Measurements from ENCODE around the gene SETD3.

SETD3 gene

DNA sequence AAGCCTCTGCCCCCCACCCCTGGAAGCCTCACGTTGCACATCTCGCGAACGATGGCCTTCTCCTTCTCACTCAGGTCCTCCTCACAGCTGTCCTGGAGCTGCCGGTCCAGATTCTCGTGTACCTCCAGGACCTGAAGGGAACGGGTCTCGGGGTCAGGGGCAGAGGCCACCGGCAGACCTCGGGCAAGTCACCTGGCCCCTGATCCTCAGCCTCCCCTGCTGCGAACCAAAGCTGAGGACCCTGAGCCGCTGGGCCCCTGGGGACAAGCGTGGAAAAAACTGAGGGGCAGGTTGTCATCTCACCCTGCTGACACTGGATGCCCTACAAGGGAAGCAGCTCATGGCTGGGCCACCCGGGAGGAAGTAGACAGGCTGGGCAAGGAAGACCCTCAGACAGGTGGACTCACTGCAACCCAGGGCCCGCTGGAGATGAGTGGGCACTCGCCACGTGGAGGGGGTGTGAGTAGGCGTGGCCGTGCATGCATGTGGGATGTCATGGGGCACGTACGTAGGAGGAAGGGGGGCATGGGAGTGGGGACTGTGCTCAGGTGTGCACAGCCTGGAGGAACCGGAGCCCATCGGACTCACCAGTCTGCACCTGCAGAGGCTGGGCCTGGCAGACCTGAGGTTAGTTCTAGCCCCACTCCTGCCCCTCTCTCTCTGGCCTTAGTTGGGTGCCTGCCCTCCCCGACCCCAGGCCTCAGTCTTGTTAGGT, 35.7 kb upstream of the SETD3 start:
- no peak for DNase-seq

DNA sequence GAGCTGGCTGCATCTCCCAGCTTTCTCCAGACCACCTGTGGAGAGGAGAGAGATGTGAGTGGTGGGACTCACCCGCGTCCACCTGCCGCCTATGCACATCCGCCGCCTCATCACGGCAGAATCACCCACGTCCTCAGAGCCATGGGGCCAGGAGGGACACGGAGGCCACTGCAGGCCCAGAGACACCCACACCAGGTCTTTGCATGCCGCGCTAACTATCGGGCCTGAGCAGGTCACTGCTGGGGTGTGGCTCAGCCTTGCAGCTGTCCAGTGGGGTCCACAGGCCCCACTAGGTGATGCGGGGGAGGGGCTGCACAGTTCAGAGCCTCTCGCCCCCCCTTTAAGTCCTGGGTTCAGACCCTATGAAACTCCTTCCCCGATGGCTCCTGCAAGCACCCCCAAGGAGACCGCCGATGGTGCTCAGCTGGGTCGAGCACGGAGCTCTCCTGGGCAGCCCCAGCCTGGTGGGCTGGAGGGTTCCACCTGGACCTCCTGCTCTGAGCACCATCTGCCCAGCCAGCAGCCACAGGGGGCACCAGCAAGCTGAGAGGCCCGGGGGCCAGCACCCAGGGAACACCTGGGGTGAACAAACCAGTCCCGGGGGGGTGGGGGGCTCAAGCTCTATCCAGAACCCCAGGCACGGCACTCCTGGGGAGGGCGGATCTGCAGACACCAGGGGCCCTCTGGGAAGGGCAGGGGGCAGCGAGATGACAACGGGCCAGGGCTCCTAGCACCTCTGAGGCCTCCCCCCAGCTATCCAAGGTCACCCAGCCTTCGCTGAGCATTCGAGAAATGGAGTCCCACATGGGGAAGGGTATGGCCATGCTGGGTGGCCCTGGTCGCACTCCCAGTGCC, 34.9 kb upstream of the SETD3 start:
- no peak for DNase-seq

DNA sequence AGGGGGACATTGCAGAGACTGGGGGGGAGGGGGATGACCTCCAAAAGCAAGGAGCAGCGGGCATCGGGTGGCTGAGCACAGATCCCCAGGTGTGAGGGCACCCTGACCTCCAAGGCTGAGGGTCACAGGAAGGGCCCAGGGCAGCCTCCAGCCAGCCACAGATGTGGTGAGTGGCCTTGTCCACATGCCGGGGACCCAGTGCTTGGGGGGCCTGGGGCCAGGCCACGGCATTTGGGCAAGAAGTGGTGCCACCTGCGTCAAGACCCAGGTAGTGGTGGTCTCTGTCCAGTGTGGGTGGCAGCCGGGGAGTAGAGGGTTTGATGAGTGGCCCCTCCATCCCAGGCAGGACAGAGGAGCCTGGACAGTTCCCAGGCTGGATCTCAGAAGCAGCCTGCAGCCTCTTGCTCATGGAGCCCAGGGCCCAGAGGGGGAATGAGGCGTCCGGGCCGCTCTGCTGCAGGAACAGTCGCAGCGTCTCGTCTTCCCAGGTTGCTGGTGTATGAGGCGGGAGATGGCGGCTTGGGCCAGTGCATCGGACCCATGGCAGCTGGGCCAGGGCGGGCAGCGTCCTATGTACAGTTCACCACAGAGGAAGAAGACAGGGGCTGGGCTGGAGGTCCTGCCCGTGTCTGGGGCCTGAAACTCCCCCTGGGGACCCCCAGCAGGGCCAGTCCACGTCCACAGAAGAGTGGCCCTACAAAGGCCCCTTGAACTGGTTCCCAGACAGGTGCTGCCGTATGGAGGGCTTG, 34.1 kb upstream of the SETD3 start:
- DNase-seq: no peak

DNA sequence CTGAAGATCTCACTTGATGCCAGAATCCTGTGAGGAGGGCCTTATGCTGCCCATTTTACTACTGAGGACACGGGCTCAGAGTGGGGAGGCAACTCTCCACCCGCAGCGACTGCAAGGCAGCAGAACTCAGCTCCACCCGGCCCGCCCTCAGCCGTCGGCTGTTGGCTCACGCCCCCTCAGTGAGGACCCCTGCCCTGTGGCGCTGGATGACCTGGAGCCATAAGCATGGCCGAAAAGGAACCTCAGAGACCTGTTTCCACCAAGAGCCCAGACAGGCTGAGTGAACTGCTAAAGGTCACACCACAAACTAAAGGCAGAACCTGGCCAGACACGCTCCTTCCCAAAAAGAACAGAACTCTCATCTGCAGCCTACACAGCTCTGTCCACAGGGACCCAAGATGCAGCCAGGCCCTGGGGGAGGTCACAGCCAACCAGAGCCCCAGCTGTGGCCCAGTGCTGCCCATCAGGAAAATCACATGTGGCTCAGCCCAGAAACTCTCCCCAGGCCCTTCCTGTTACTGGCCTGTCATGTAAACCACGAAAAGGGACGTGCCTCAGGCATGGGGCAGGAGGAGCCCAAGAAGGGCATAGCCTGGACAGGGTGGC, 33.4 kb upstream of the SETD3 start:
- no peak for DNase-seq

DNA sequence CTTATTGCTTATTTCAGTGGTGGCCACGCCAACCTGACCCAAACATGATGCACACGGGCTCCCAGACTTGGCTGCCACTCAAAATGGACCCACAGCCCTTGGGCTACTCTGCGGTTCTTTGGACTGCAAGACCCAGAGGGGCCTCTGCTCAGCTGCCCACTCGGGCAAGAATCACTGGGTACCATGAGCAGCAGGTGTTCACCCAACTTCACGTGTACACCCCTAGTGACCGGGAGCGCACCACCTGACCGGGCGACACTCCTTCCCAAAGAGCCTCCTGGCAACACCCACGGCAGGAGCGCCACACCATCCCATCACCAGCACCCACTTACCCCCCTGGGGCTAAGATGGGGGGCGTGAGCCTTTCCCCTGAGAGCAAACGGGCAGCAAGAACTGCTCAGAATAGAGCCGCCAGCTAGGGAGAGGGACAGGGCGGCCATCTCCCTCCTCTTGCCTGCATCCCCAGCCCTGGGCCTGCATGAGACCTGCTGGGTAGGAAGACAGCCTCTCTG, 32.6 kb upstream of the SETD3 start:
- DNase-seq: no peak

DNA sequence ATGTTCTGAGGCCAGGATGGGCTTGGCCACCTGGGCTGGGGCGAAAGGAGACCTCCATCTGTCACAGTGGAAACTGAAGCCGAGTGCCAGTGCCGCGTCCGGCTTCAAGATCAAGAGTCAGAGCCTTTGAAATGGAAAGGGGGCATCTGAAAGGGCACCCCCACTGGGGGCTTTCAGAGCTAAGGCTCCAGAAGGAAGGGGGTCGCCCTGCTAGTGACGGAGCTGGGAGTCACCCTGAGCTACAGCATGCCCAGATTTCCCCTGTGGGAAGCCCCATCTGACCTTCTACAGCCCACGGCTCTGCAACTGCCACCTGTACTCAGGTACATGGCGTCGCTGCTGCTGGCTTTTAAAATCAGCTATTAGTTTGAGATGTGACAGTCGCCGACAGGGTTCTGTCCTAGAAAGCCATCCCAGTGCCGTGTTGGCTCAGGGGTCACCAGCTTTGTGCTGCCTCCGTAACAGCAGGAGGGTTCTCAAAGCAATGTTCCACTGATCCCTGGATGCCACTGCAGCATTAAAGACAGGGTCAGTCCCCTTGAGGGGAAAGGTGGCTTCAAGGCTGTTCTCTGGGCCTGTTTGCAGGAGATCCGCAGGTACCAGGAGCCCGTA, 32.0 kb upstream of the SETD3 start:
- DNase-seq: no peak

DNA sequence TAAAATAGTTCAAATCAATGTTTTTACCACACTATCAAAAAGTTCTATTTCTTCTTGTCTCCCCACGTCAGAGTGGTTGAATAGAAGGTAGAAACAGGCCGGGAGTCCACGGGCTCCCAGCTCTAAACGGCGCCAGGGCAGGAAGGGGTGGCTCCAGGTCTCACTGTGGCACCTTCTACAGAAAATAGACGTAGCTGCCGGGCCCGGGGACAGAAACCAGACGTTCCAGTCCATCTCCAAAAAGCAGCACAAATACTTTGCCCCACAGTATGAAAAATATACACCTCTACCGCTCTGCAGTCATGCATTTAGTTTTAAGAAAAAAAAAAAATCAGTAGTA, 31.4 kb upstream of the SETD3 start:
- DNase-seq: no peak

DNA sequence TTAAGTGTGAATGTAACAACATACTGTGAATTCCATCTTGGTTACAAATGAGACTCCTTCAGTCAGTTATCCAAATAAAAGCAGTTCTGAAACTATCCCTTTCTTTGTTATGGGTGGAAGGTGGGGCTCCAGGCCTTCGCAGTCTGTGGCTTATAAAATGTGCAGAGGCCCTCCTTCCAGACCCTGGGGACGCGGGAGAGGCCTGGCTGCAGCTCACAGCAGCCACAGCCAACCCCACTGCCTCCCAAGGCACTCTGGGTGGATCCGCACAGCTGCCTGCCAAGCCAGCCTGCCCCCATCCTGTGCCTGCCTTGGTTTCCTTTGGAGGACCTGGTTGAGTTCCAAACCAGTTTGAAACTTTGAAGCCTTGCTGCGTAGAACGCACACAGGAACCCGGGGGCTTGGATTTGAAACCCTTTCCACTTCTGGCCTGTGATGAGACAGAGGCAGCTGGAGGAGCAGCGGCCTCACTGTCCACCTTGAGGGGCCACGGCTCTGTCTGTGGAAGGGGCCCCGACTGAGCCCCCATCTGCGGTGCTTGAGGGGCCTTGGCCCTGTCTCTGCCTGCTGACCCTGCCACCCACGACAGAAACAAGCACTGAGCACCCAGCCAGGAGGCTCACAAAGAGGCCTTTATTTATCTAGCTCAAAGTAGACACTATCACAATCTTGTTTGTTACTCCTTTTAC, 30.9 kb upstream of the SETD3 start:
- no peak for DNase-seq

DNA sequence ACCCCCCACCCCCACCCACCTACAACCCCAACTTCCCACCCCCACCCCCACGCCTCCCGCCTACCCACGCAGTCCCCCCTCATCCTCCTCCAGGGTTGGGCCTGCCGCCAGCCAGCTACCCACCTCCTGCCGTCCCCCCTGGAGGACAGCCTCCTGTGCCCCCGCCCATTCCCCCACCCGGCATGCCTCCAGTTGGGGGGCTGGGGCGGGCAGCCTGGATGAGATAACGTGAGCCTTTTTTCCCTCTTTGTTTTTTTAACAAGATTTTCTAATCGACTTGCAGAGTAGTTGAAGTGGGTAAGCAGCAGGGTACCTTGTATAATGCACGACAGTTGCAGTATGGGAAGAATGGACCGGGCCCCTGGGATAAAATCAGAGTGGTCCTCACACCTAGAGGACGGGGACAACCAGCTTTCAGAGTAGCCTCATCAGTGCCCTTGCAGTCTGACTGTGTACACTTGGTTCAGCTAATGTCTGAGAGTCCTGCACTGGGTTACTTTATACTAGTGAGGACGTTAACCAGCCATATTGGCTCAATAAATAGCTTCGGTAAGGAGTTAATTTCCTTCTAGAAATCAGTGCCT, 30.0 kb upstream of the SETD3 start:
- DNase-seq: no peak

DNA sequence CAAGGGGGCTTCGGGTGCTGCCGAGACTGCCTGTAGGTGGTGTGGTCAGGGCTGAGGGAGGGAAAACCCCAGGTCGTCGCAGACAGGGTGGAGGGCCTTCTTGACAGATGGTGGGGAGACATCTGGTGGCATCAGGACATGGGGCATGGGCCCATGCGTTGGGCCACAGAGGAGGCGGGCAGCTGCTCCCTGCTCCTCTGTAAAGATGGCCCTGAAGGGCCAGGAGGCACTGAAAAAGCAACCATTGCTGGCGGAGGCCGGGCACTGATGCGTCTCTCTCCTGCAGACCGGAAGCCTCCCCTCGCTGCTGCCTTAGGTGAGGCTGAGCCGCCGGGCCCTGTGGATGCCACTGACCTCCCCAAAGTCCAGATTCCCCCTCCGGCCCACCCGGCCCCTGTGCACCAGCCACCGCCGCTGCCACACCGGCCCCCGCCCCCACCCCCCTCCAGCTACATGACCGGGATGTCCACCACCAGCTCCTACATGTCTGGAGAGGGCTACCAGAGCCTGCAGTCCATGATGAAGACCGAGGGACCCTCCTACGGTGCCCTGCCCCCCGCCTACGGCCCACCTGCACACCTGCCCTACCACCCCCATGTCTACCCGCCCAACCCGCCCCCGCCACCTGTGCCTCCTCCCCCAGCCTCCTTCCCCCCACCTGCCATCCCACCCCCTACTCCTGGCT, 29.4 kb upstream of the SETD3 start:
- no peak for DNase-seq

DNA sequence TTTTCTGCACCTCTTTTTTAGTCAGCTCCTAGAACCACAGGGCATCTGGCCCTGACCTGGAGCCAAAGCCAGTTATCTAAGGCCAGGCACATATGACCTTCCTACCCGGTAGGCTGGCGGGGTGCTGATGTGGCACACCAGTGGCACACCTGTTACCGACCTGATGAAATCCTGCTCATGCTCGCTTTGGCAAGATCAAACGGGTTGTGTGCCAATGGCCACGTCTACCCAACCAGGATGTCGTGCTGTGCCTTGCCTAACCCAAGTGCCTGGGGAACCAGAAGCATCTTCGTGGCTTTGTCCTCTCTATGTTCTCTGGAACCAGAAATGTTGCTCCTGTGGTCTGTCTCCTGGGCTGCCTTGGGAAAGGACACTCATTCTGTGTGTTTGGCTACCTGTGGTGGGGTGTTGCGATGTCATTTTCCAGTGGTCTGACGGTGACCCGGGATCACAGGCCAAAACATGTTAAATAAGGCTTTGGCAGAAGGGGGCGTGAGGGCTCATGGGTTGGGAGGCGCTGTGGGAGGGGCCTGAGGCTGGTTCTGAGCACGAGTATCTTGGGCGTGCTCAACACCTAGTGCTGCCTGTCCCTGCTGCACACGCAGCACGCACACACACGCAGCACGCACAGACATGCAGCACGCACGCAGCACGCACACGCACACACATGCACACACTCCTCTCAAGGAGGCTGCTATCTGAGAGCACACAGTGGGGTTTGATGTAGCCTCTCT, 28.4 kb upstream of the SETD3 start:
- no peak for DNase-seq

DNA sequence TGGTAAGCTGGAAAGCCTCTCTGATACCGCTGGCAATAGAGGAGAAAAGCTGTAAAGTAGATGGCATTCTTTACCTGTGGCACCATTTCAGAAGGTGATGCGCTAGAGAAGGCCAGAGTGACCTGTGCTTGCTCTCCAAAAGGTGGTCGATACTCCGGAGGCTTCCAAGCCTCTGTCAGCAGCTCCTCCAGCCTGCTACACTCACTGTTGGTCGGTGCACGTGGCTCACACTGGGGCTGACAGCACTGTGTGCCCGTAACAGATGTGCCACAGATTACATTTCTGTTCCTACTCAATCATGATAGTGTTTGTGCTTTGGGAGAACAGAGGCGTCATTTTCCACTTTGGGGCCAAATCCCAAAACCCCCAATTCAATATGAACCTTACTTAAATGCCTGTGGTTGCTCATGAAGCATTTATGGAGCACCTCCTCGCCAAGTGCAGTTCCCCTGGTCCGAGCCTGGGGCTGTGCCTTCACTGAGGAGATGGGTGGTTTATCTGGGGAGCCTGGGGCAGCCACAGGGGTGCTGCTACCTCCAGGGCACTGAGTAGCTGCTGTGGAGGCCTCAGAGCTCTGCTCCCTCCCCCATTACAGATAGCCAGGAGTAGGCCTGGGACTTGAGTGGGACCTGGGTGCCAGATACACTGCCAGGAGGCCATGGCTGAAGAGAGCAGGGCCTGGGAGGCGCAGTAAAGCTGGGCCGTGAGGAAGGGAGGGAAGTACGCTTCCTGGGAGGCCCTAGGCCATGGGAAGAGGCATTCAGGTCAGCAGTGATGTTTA, 27.4 kb upstream of the SETD3 start:
- DNase-seq: no peak

DNA sequence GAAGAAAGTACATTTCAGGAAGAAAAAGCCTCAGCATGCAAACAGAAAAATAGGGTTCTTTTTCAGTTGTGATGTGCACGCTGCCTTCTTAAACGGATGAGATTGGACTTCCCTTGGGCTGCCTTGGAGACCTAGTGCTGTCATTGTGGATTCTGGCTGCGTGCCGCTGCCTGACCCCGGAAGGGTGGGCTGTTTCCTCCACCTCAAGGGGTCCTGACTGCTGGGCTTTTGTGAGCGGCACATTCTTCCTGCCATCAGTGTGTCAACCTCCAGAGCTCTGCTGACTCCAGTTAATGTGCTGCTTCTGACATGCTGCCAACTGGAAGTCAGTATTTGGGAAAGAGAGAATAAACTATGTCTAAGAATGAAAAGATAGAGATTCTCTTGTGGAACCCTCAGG, 25.6 kb upstream of the SETD3 start:
- DNase-seq: no peak

DNA sequence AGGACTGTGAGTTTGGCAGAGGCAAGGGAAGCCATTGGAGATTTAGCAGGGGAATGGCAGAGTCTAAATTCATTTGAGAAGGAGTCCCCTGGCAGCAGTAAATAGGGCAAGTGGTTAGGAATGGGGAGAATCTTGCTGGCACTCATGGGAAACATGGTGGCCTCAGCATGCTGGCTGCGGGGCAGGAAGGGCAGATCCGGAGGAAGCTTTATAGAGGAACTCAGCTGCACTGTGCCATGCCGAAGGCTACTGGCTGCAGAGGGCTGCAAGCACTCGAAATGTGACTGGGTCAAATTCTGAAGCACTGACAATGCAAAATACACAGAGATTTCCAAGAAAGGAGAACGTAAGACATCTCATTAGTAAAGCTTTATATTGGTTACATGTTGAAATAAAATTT, 24.4 kb upstream of the SETD3 start:
- DNase-seq: no peak

DNA sequence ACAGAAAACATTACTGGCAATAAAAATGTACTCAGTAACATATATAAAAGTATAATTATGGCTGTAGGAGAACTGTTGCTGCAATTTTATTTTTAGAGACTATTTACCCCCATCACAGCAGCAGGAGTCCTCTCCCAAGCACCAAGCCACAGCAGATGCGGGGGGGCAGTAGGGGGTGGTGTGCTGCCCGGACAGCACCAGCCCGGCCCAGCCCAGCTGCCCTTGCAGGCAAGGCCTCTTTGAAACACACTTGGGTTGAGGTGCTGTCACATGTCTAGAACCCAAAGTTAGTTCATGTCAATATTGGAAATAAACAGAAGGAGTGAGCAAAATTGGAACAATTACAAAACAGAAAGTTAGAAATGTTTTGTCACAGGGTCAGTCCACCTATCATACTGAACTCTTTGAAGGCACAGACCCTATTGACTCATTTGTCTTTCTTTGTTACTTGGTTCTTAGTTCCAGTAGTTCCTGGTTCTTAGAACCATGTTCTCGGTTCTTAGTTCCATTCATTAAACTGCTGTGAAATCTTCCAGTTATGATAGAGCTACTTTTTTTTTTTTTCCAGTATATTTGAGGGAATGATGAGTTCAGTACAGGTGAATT, 23.3 kb upstream of the SETD3 start:
- no peak for DNase-seq

DNA sequence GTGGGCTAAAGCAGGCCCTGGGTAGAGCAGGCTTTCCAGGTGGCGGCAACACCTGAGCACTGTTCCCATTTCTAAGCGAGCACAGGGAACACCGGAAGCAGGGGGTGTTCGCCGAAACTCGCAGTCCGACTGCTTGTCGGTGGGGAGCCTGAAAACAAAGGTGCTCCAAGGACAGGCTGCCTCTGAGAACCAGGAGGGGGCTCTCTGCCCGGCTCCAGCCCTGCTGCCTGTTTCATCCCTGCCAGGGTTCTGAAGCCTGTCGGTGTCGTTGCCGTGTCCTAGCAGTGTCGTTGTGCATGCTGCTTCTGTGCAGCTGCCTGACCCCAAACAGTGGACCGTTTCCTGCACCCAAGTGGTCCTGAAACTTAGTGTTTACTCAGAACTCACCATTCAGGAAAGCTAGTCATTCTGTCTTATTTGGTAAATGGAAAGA, 22.3 kb upstream of the SETD3 start:
- no peak for DNase-seq

DNA sequence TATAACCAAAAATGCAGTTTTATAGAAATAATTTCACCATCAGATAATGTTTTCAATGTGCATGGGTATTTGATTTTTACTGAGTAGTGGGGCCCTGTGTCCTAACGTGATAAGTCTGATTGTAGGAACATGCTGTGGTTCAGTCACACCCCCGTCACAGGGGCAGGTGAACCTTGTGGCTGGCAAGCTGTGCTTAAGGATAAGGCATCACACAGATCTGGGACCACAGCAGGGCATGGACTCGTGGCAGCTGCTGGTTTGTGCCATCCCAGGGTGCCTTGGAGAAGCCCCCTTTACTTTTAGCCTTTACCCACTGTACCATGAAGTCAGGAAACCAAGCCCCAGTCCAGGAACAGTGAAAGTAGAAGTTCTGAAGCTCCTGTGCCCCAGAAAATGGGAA, 17.2 kb upstream of the SETD3 start:
- DNase-seq: no peak

DNA sequence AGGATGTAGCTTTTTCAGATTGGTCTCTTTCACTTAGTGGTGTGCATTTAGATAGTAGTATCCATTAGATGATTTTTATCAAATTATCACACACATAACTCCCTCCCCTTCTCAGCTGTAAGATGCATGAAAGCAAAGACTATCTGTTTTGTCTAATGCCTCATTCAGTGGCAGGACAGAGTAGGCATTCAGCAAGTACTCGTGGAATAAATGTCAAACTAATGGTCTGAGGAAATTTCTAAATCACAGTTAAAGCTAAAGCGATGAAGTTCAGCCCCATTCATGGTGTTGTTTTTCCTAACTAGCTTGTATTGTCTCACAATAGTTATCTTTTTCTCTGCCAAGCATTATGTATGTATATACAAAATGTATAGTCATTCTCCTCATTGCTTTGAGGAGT, 16.7 kb upstream of the SETD3 start:
- DNase-seq: no peak

DNA sequence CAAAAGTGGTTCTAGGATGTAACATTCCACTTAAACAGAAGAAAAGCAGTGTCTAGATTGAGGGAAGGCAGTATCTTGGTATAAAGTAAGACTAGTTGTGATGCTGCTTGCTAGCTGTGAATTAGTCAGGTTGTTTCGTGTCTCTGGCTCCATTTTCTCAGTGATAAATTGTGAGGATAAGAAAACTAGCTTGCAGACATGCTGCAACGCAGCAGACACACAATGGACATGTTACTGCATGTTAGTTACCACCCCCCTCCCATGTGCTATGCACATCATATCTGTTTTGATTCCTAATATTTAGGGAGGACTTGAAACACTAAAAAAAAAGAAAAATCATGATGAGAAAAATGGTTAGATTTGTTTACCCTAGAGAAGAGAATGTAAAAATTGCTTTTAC, 3.4 kb upstream of the SETD3 start:
- DNase-seq: no peak

All from stimulated activated CD8-positive, alpha-beta memory T cell treated with anti-CD3 and anti-CD28 coated beads, Interleukin-4, amount 100 ng/mL, for 48 hours (primary cell).